Activated CD8-positive, alpha-beta T cell treated with anti-CD3 and anti-CD28 coated beads for 36 hours (primary cell): Measurements from ENCODE around the gene UFSP1. TPM values are rescaled to one million over a fixed set of nuclear protein-coding genes. Genes with fewer than 3 reads are reported as not detected.
"Not testable (repeated sequence)": the region's sequence is repeated elsewhere in the genome, so short reads cannot be mapped to it uniquely, and the experiment has no call there.

Experiments
- ATAC-seq: fragments of 200-7000 bp; cut with Tn5 transposase; one replicate; pipeline ENCODE4 v1.10.0; 2021; ENCODE audit warnings: mild to moderate bottlenecking, moderate library complexity
- CTCF ChIA-PET: fragments of 350-600 bp; sonication (Branson Sonifier 250); formaldehyde crosslinking; loops from one replicate; lab custom pipeline; 2021; ENCODE audit warnings: antibody characterized with exemption; lab: Charles Lee
- POLR2A ChIA-PET: fragments of 350-600 bp; sonication (Branson Sonifier 250); formaldehyde crosslinking; loops from one replicate; lab custom pipeline; 2021; ENCODE audit warnings: antibody characterized with exemption; lab: Charles Lee
- DNase-seq: peaks from one replicate; pipeline ENCODE4 v3.0.0-alpha.2; 2020
- H3K27ac Mint-ChIP-seq: one replicate; pipeline ENCODE4 v1.8.0; 2021; ENCODE audit warnings: mild to moderate bottlenecking, mixed read lengths
- H3K27me3 Mint-ChIP-seq: one replicate; pipeline ENCODE4 v1.8.0; 2021; ENCODE audit warnings: mixed read lengths
- H3K36me3 Mint-ChIP-seq: one replicate; pipeline ENCODE4 v1.8.0; 2021; ENCODE audit warnings: low read depth, mixed read lengths
- H3K4me1 Mint-ChIP-seq: one replicate; pipeline ENCODE4 v1.8.0; 2021; ENCODE audit warnings: low read depth, mixed read lengths
- H3K4me3 Mint-ChIP-seq: one replicate; pipeline ENCODE4 v1.8.0; 2021; ENCODE audit warnings: mild to moderate bottlenecking, moderate library complexity, mixed read lengths
- H3K9me3 Mint-ChIP-seq: one replicate; pipeline ENCODE4 v1.8.0; 2021; ENCODE audit warnings: mixed read lengths
- intact Hi-C: fragments of 100-400 bp; cut with micrococcal nuclease; formaldehyde crosslinking; loops from one replicate; pipeline ENCODE4 v1.10.0; 2022
- total RNA-seq, 2 experiments: library from RNA; stranded (reverse); gene quantifications; one replicate each; pipeline ENCODE4 v1.2.3, GENCODE V29; 2021
- TF ChIP-seq, protein P1 (sequence below): fragments of 200-600 bp; IDR thresholded peaks from one replicate; pipeline ENCODE4 v1.8.0; 2022; ENCODE audit warnings: antibody characterized with exemption, mild to moderate bottlenecking

Gene UFSP1
- total RNA-seq, 2 experiments from 2014 or later = 2.1 to 2.2 TPM

DNA sequence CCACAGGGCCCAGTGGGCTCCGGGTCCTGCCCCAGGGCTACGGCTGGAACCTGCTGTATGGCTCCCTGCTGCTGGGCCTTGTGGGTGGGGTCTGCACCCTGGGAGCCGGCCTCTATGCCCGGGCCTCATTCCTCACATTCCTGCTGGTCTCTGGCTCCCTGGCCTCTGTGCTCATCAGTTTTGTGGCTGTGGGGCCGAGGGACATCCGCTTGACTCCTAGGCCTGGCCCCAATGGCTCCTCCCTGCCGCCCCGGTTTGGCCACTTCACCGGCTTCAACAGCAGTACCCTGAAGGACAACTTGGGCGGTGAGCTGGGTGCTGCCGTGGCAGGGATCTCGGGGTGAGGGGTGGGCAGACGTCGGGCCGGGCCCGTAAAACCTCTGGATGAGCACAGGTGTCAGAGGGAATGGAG lies 32.6 kb downstream of the UFSP1 start:
- Mint-ChIP-seq H3K27ac (no peak overlapping the region), H3K4me3 (no peak overlapping the region), H3K36me3 (peaks cover 14% of the 10 kb centered on the region), H3K27me3 (no peaks in the 10 kb centered on the region), H3K4me1 (peaks cover 11% of the 10 kb centered on the region), H3K9me3 (no peaks in the 10 kb centered on the region)
- intact Hi-C loops = no loop called here
- ChIA-PET CTCF (interaction anchor here (2.7 kb wide), 1 partner anchor 57 kb away, joined by 11 read pairs; no protein-coding TSS in a partner anchor), POLR2A (interaction anchor here (0.6 to 2.1 kb wide), 2 partner anchors 10 to 18 kb away, joined by 3 to 7 read pairs; partner anchors contain the start of genes SRRT and TRIP6)
- DNase-seq (no peak), ATAC-seq (no peak)
- TF ChIP-seq, protein P1, sequence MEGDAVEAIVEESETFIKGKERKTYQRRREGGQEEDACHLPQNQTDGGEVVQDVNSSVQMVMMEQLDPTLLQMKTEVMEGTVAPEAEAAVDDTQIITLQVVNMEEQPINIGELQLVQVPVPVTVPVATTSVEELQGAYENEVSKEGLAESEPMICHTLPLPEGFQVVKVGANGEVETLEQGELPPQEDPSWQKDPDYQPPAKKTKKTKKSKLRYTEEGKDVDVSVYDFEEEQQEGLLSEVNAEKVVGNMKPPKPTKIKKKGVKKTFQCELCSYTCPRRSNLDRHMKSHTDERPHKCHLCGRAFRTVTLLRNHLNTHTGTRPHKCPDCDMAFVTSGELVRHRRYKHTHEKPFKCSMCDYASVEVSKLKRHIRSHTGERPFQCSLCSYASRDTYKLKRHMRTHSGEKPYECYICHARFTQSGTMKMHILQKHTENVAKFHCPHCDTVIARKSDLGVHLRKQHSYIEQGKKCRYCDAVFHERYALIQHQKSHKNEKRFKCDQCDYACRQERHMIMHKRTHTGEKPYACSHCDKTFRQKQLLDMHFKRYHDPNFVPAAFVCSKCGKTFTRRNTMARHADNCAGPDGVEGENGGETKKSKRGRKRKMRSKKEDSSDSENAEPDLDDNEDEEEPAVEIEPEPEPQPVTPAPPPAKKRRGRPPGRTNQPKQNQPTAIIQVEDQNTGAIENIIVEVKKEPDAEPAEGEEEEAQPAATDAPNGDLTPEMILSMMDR = no peak

DNA sequence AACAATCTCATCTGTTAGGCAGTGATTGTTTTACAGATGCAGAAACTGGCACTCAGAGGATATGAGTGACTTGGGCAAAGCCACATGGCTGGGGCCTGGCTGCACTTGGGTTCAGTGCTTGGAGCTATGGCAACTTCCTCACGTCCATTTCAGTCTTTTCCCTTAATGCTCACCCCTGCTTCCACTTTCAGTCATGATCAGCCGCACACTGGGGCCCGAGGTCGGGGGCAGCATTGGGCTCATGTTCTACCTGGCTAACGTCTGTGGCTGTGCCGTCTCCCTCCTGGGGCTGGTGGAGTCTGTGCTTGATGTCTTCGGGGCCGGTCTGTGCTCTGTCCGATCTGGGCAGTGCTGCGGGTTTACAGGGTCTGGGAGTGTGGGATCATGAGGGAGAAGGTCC lies 34.0 kb downstream of the UFSP1 start:
- TF ChIP-seq, protein P1 = no peak
- no peaks in the 10 kb centered on the region for H3K9me3 Mint-ChIP-seq
- no peak overlapping the region for H3K27ac Mint-ChIP-seq
- no peak overlapping the region for H3K4me3 Mint-ChIP-seq
- no peaks in the 10 kb centered on the region for H3K27me3 Mint-ChIP-seq
- ChIA-PET POLR2A (interaction anchor here (0.8 to 1.7 kb wide), 3 partner anchors 11 to 250 kb away, joined by 3 to 4 read pairs (median 3); partner anchors contain the start of gene SRRT), CTCF (interaction anchor here (1.3 to 2.7 kb wide), 2 partner anchors 55 to 150 kb away, joined by 3 to 11 read pairs; no protein-coding TSS in a partner anchor)
- H3K4me1 Mint-ChIP-seq = peaks cover 15% of the 10 kb centered on the region
- H3K36me3 Mint-ChIP-seq = peaks cover 8% of the 10 kb centered on the region
- no peak for DNase-seq
- ATAC-seq = no peak
- intact Hi-C loops = no loop called here

DNA sequence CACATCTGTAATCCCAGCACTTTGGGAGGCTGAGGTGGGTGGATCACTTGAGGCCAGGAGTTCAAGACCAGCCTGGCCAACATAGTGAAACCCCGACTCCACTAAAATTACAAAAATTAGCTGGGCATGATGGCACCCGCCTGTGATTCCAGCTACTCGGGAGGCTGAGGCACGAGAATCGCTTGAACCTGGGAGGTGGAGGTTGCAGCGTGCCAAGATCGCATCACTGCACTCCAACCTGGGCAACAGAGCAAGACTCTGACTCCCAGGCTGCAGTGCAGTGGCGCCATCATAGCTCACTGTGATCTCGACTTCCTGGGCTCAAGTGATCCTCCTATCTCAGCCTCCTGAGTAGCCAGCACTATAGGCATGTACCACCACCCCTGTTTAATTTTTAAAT lies 34.6 kb downstream of the UFSP1 start:
- not testable (repeated sequence) for ATAC-seq, H3K36me3 Mint-ChIP-seq, DNase-seq, H3K9me3 Mint-ChIP-seq, H3K27me3 Mint-ChIP-seq, H3K4me3 Mint-ChIP-seq, H3K27ac Mint-ChIP-seq
- CTCF ChIA-PET = interaction anchor here (1.3 kb wide), 1 partner anchor 150 kb away, joined by 3 read pairs; no protein-coding TSS in a partner anchor
- POLR2A ChIA-PET = interaction anchor here (0.8 to 1.7 kb wide), 2 partner anchors 12 to 20 kb away, joined by 3 to 4 read pairs; partner anchors contain the start of gene SRRT
- H3K4me1 Mint-ChIP-seq = peaks cover 15% of the 10 kb centered on the region
- intact Hi-C loops = loop anchor here (5.0 kb wide), 1 partner anchor 53 kb away; no protein-coding TSS in a partner anchor

DNA sequence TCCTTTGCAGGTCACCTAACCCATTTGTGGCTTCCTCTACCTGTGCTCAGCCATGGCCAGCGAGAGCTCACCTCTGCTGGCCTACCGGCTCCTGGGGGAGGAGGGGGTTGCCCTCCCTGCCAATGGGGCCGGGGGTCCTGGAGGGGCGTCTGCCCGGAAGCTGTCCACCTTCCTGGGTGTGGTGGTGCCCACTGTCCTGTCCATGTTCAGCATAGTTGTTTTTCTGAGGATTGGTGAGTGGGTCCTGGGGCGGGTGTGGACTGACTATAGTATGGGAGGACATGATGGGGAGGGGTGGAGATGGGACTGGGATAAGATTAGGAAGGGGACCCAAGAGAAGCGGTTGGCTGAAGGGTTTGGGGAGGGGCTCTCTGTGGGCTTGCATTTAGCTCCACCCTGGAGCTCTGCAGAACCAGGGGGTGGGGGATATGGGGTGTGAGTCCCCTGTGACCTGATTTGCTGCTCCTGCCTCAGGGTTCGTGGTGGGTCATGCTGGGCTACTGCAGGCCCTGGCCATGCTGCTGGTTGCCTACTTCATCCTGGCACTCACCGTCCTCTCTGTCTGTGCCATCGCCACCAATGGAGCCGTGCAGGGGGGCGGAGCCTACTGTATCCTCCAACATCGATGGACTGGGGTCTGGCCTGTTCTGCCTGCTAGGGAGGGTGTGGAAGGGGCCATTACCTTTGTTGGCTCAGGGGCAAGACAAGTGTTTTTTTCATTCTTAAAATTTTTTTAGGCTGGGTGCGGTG lies 35.2 kb downstream of the UFSP1 start:
- H3K36me3 Mint-ChIP-seq = no peaks in the 10 kb centered on the region
- intact Hi-C loops = loop anchor here (5.0 kb wide), 1 partner anchor 52 kb away; no protein-coding TSS in a partner anchor
- H3K27me3 Mint-ChIP-seq = no peaks in the 10 kb centered on the region
- ChIA-PET CTCF (interaction anchor here (0.7 to 6.9 kb wide), 3 partner anchors 51 to 936 kb away, joined by 3 to 167 read pairs (median 3); no protein-coding TSS in a partner anchor), POLR2A (interaction anchor here (1.1 to 1.7 kb wide), 2 partner anchors 21 to 54 kb away, joined by 3 to 4 read pairs; partner anchors contain the start of gene SRRT)
- ATAC-seq (no peak), DNase-seq (no peak)
- no peaks in the 10 kb centered on the region for H3K9me3 Mint-ChIP-seq
- peaks cover 15% of the 10 kb centered on the region for H3K4me1 Mint-ChIP-seq
- H3K27ac Mint-ChIP-seq = peak overlapping the region; percentile 25
- TF ChIP-seq, protein P1 = no peak
- peak overlapping the region; percentile 90 for H3K4me3 Mint-ChIP-seq

DNA sequence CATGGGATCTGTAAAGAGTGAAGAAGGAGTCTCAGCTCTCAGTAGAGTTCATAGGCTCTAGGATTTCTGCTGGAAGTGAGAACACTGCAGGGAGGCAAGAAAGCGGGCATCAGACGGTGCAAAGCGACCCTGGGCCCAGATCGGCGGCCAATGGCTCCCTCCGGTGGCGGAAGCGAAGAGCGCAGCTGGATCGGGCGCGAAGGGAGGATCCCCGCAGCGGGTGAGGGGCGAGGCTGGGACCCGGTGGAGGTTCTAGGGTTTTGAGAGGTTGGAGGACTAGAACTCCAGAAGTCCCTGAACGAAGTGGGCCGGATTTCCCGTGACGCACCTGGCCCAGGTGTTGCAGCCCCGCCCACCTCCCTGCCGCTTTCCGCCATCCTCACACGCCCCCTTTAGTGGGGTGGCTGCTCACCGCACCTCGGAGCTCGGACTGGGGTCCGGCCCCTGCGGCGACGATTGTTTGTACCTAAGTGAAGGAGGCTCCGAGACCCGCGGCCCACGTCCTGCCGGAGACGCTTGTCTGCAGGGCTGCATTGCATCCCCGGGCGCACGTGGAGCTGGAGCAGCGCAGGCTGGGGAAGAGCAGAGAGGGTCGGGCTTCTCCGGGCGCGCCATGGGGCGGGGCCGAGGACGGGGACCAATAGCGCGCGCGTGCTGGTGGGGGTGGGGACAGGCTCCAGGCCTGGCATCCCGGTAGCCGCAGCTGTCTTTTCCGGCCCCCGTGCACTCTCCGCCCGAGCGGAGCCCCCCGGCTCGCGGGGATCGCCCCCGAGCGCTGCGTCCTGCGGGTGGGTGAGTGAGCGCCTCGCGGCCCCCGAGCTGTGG lies 37.3 kb downstream of the UFSP1 start, which contains the start of gene SLC12A9:
Gene SLC12A9 (plus strand): TSS at position 666 of the 825 bp plus-strand sequence. CDS start 1,485 bp downstream, outside the sequence.
- H3K4me1 Mint-ChIP-seq = peaks cover 15% of the 10 kb centered on the region
- H3K27me3 Mint-ChIP-seq = no peaks in the 10 kb centered on the region
- no peaks in the 10 kb centered on the region for H3K9me3 Mint-ChIP-seq
- TF ChIP-seq, protein P1 = peak; percentile 95
- intact Hi-C loops = loop anchor here (5.0 kb wide), 1 partner anchor 50 kb away; no protein-coding TSS in a partner anchor
- peak within 1 kb of the TSS; percentile 90 for H3K4me3 Mint-ChIP-seq
- DNase-seq (peak; percentile 92), ATAC-seq (peak; percentile 98)
- peak within 1 kb of the TSS; percentile 77 for H3K27ac Mint-ChIP-seq
- H3K36me3 Mint-ChIP-seq = peaks cover 3% of the 10 kb centered on the region
- ChIA-PET POLR2A (interaction anchor here (0.7 to 1.9 kb wide), 11 partner anchors 10 to 223 kb away, joined by 3 to 12 read pairs (median 5); partner anchors contain the start of genes POP7, SRRT and UFSP1), CTCF (interaction anchor here (0.7 to 6.9 kb wide), 40 partner anchors 9 to 398 kb away, joined by 3 to 167 read pairs (median 4); partner anchors contain the start of genes MOSPD3, POP7, SRRT and TRIP6)
